HG02610 (cell line): ENCODE results near the gene CRLF3.
"Not testable (repeated sequence)": the region's sequence is repeated elsewhere in the genome, so short reads cannot be mapped to it uniquely, and the experiment has no call there.

Source experiments
- ATAC-seq: cut with Tn5 transposase; IDR thresholded peaks from one replicate; pipeline ENCODE4 v1.9.1; 2021; ENCODE audit warnings: mild to moderate bottlenecking, moderate library complexity; ENCODE audit not compliant: unreplicated experiment

CRLF3 gene

DNA sequence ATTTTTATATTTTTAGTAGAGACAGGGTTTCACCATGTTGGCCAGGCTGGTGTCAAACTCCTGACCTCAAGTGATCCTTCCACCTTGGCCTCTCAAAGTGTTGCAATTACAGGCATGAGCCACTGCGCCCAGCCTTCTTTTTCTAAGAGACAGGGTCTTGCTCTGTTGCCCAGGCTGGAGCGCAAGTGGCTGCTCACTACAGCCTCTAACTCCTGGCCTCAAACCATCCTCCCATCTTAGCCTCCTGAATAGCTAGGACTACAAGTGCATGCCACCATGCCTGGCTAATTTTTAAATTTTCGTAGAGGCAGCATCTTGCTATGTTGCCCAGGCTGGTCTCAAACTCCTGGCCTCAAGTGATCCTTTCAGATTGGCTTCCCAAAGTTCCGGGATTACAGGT lies 76.9 kb downstream of the CRLF3 start:
- ATAC-seq, result not testable (repeated sequence)

DNA sequence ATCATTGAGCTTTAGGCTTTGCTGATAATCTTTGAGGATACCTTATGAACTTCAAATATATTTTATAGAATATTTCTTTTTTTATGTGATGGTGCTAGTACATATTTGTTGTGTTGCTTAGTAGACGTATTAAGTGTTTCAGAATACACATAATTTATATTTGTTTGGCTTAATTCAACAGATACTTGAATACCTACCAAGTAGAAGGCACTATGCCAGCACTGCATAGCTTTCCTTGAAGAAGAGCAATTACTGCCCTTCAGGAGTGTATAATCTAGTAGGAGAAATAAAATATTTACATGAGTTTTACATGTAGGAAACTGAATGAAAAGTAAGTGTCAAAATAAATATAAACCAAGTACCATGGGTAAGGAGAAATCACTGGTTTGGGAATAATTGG lies 81.8 kb downstream of the CRLF3 start:
- ATAC-seq, result not testable (repeated sequence)

- not testable (repeated sequence) for ATAC-seq
These were observed 88.1 kb downstream of the CRLF3 start for GRCh38 chr17:30736371-30736770.

- not testable (repeated sequence) for ATAC-seq
These were observed 88.8 kb downstream of the CRLF3 start for GRCh38 chr17:30735644-30736043.

DNA sequence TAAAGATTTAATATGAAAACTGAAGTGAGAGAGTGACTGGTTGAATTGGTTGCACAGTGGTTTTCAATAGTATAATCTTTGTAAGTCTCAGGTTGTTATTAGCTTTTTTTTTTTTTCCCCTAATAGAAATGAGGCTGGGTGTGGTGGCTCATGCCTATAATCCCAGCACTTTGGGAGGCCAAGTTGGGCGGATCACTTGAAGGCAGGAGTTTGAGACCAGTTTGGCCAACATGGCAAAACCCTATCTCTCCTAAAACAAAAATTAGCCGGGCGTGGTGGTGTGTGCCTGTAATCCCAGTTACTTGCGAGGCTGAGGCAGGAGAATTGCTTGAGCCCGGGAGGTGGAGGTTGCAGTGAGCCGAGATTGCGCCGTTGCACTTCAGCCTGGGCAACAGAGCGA lies 89.3 kb downstream of the CRLF3 start:
- ATAC-seq, result not testable (repeated sequence)

DNA sequence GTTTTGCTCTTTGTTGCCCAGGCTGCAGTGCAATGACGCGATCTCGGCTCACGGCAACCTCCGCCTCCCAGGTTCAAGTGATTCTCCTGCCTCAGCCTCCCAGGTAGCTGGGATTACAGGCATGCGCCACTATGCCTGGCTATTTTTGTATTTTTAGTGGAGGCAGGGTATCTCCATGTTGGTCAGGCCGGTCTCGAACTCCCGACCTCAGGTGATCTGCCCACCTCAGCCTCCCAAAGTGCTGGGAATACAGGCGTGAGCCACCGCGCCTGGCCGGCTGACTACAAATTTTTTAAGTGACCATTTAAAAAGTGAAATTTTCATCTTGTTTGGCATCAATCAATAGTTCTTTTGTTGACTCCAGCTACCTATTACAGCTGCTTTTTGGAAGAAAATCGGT lies 90.3 kb downstream of the CRLF3 start:
- ATAC-seq, result not testable (repeated sequence)
